GM19452 (cell line): ENCODE results near the gene FBLN2.

Experiments used
- ATAC-seq: cut with Tn5 transposase; IDR thresholded peaks from one replicate; pipeline ENCODE4 v1.9.1; 2021; ENCODE audit not compliant: unreplicated experiment

Gene FBLN2

DNA sequence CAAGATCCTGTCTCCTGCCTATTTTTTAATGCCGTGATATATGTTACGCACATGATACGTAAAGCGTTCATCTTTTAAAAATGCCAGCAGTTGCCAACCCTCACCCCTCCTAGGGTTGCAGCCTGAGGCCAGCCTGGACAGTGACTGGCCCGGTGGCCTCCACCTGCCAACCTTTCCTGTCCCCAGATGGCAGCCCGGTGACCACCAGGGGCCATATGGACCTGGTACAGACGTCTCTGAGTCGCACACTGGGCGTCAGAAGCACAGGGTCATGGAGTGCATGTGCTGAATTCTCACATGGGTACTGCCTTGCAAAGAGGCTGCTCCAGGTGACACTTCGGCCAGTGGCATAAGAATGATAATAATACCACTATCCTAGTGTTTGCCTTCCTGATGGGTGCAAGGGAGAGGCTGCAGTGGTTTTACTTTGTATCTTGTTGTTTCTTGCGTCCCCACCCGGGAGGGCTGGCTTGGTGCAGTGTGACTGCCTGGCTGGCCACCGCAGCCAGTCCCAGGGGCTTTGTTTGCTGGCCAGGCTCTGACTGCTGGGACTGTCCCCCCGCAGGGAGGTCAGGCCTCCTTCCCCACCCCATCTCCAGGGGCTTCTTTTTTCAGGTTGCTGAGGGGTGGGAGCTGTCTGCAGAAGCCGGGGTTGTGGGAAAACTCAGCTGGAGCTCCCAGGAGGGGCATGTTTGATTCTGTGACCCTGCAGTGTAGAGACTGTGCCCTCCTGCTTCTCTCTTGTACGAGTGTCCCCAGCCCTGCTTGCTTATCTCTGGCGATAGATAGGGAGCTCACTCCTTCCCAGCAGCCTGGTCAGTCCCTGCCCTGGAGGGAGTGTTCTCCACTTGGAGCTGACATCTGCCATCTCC is 16.9 kb downstream of the FBLN2 start:
- ATAC-seq = no peak

DNA sequence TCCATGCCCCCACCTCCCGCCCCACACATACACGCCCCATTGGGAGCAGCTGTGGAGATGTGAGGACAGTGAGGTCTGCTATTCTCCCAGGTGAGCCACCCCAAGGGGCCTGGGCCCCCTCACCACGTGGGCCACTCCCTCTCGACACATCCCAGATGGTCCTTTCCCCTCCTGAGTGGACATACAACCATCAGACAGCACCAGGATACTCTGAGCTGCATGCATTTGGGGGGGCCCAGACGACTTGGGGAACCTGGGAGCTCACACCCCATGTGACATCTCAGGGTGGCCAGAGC is 17.5 kb downstream of the FBLN2 start:
- no peak for ATAC-seq

DNA sequence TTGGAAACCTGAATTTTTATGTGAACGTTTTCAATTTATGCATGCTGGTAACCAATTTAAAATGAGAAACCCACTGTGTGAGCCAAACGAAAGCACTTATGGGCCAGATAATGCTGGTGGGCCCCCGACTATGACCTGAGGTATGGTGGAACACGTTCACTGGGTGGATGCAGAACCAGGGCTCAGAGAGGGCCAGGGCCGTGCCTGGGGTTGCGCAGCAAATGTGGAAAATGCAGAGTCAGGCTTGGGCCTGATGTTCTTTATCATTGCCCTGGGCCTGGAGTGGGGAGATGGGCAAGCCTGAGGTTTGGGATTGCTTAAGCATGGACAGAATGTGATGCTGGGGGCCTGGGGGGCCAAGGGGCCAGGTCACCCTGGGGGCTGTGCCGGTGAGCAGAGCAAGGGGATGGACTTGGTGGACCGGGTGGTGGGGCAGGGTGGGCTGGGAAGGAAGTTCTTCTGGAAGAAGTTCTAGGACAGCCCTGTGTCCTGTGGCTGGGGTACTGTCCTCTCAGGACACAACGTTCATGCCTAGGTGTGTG is 17.9 kb downstream of the FBLN2 start:
- no peak for ATAC-seq

DNA sequence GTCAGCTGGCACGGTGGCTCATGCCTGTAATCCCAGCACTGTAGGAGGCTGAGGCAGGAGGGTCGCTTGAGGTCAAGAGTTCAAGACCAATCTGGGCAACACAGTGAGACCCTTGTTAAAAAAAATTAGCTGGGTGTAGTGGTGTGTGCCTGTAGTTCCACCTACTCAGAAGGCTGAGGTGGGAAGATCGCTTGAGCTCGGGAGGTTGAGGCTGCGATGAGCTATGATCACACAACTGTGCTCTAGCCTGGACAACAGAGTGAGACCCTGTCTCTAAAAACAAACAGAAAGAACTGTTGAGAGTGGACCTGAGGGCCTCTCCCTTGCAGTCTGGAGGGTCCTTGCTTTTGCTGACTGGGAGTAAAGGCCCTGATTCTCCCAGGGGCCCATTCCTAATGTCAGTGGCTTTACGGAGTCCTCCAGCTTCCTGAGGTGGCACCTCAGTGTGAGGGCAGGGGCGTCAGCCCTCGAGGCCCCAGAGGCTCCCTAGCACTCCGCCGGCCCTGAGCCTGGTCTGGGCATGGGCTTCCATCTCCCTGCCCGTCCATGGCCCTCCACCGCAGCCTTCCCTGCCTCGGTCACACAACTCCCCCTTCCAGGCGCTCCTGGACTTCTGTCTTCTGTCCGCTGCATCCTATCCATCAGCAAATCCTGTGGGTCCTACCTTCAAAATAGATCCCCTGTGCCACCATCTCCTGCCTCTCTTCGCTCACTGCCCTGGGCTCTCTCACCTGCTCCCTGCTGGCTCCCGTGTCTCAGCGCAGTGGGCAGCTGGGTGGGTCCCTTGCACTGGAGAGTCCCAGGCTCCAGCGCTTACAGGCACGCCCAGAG is 19.0 kb downstream of the FBLN2 start:
- ATAC-seq = no peak

DNA sequence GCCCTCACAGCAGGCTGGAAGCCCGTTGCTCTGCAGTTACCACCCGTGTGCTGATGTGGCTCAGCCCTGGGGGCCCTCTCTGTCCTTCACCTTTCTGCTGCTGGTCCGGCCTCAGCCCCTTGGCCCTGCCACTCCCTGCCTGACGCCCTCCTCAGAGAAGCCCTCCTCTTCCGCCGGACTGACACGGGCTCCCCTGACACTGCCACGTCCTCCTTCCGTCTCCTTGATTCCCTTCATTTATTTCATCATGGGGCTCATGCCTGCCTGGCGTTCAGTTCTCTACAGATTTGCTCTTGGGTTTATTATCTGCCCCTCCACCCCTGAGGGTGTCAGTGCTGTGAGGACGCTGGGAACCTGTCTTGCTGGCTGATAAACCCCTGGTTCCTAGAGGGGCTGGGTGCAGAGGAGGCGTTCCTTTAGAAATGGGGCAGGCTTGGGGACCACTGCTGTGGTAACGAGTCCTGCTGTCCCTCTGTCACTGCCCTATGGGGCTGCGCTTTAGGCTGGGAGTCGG is 19.6 kb downstream of the FBLN2 start:
- ATAC-seq = no peak

DNA sequence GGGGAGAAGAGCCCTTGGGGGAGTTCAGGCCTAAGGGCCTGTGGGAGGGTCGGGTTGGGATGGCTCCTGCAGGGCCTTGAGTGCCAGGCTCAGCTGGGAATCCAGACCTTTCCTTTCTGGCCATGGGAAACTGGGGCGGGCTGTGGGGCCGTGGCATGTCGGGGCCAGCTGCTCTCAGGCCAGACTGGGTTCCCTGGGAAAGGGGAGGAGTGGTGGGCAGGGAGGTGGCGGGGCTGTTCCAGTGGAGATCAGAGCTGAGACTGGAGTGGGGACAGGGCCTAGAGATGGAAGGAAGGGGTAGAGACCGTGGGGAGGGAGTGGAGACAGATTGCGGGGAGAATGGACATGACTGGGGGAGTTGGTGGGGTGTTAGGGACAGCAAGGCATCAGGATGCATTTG is 20.3 kb downstream of the FBLN2 start:
- ATAC-seq = no peak

DNA sequence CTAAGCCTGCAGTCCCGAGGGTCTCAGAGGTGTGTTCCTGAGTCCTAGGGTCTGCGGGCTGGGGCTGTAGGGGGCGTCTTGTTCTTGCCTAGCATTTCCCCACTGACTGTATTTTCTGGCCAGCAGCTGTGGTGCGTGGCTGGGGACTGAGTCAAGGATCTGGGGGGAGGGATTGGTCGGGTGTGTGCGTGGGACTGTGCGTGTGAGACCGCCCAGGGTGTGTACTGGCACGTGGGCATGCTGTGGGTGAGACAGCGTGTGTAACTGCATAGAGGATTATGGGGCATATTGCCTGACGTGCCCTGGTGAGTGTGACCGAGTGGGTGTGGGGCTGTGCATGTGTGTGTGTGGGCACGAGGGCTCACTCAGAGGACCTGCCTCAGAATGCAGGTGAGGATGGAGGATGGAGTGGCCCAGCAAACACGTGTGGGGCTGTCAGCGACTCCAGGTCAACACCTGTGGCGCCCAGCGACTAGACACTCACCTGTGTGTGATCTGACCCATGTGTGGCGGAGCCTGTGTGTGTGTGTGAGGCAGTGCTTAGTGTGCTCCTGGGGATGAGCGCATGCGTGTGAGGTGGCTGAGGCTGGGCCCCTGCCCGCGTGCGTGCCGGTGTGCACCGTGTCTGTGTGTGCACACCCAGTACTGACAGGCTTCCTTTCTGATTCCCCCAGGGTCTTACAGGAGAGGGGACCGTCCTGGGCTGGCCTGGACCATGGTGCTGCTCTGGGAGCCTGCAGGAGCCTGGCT is 20.9 kb downstream of the FBLN2 start:
- ATAC-seq = no peak

DNA sequence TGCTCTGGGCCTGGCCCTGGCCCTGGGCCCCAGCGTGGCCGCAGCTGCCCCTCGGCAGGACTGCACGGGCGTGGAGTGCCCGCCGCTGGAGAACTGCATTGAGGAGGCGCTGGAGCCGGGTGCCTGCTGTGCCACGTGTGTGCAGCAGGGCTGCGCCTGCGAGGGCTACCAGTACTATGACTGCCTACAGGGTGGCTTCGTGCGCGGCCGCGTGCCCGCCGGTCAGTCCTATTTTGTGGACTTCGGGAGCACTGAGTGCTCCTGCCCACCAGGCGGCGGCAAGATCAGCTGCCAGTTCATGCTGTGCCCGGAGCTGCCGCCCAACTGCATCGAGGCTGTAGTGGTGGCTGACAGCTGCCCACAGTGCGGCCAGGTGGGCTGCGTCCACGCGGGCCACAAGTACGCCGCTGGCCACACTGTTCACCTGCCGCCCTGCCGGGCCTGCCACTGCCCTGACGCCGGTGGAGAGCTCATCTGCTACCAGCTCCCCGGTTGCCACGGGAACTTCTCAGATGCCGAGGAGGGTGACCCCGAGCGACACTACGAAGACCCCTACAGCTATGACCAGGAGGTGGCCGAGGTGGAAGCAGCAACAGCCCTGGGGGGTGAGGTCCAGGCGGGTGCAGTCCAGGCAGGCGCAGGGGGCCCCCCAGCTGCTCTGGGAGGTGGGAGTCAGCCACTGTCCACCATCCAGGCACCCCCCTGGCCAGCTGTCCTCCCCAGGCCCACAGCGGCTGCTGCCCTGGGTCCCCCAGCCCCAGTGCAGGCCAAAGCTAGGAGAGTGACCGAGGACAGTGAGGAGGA is 21.7 kb downstream of the FBLN2 start:
- no peak for ATAC-seq

DNA sequence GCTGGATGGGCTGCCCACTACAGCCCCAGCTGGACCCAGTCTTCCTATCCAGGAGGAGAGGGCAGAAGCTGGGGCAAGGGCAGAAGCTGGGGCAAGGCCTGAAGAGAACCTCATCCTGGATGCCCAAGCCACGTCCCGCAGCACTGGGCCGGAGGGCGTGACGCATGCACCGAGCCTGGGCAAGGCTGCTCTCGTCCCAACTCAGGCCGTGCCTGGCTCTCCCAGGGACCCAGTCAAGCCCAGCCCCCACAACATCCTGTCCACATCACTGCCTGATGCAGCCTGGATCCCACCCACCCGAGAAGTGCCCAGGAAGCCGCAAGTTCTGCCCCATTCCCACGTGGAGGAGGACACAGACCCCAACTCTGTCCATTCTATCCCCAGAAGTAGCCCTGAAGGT is 22.3 kb downstream of the FBLN2 start:
- no peak for ATAC-seq

DNA sequence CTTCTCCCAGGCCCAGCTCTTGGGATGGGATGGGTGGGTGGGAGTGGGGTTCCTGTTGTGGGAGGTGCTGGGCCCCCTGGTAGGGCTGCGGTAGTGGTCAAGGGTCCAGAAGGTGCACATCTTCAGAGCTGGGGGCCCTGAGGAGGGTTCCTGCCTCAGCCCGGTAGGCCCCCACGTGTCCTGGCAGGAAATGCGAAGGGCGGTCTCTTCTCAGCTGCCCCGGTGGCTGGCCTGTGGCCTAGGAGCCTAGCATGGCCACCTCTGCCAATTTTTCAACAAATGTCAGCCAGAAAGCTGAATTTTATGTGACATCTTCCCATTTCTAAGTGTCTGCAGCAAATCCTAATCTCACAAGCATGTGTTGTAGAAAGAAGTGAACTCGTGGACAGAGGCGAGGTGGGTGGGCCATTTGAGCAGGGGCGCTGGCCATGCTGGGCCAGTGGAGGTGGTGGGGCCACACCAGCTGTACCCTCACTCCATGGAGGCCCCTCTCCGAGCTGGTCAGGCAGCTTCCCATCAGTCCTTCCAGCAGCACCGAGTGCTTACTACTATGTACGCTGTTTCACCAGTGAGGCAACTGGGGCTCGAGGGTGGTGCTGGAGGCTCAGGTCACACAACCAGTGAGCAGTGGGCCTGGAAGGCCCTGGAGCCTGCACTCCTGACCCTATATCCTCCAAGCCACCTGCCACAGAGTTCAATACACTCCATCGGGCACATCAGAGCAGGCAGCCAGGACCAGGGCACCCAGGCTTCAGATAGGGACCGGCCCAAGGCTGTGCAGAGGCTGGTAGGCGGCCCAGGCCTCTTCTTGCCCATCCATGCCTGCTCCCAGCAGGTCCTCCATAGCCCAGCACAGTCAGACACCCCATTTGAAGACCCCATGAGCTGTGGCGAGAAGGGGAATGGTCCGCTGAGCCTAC is 23.2 kb downstream of the FBLN2 start:
- no peak for ATAC-seq

DNA sequence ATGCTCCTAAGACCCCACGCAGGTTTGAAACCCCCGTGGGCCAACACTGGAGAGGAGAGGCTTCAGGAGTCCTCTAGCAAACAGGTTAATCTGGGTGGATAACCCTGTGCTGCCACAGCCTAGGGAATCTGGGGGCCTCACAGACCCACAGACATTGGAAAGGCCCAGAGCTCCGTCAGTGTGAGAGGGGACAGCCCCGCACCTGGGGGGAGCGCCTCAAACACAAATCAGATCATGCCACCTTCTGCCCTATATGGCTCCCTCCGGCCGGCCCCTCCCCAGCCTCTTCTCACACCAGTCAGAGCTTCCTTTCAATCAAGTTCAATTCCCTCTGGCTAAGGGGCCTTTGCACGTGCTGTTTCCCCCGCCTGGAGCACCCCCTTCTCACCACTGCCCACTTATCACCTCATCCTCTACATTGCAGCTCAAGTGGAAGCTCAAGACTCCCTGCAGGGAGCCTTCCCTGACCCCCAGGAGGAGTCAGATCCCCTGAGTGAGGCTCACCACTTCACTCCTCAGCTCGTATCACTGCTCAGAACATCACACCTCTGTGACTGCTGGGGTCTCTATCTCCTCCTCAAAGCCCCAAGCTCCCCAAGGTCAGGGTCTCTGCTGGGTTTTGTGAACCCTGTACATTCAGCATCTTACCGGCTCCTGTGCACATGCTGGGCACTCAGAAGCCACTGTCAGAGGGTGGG is 24.1 kb downstream of the FBLN2 start:
- no peak for ATAC-seq

DNA sequence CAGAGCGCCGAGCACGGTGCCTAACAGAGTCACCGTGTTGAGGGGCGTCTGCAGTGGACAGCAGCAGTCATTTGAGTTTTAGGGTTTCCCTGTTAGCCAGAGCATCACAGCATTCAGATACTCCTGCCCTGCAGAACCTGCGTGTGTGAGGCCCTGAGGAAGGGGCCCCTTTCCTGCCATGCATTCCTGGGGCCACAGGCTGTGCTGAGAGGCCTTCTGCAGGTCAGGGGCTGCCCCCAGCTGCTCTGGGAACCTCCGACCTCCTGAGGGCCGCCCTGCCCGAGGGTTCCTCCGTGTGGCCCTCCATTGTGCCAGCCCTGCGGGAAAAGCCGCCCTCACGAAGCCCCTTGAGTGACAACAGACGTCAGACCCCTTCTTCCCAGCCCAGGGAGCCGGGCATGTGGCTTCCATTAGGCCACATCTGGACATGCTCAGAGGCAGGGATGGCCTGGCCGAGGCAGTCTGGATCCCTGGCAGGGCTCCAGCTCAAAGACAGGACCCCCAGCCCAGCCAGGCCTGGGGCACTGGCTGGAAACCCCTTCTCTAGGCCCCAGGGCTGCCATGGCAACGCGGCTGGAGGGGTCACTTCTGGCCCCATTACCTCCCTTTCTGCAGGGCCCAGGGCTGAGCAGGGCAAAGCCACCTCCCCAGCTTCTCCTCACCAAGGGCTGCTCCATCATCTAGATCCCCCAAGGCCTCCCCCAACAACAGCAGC is 25.3 kb downstream of the FBLN2 start:
- ATAC-seq = no peak

DNA sequence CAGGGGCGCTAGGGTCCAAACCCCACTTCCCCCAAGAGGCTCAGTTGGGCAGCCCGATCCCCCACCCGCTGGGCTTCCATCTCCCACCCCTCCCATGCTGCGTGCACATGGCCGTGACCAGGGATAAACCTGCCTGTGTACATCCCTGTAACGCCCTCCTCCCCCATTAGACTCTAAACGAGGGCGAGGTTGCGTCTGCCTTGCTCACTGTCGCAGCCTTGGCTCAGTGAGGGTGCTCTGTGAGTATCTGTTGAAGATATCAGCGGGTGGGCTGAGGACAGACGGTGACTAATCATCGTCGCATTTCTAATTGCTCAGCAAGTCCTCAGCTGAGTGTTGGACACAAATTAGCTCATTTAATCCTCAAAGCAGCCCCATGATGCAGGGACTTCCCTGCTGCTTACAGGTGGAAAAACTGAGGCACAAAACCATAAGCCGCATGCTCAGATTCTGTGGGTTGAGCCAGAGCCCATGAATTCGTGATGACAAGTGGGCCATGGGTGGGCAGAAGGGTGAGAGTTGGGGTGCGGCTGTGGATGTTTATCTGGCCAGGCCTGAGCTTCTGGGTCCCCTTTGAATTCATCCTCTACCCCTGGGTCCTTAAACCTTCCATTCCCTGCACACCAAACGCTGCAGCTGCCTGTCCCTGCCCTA is 26.0 kb downstream of the FBLN2 start:
- ATAC-seq = no peak

DNA sequence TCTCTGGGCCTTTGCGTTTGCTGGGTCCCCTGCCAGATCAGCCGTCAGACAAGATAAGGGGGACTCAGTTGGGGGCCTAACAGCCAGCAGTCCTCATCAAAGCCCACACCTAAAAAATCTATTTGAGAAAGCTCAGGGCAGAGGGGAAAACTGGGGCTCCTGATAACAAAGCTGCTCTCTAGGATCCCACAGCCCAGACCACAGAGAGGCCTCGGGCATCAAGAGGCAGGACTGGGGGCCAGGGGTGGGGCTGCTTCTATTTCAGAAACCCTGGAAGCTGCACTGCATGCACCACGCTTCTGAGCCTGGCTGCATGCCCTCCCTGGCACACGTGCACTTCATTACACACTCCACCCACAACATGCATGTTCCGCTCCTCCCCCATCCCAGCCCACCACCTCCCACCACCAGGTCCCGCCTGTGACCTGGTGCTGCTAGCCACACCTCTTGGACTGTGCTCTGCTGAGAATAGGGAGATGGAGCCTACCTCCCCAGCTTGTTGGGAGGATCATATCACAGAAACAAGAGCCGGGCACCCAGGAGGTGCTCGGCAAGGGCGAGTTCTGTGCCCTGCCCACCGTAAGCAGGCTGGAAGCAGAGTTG is 26.6 kb downstream of the FBLN2 start:
- no peak for ATAC-seq

DNA sequence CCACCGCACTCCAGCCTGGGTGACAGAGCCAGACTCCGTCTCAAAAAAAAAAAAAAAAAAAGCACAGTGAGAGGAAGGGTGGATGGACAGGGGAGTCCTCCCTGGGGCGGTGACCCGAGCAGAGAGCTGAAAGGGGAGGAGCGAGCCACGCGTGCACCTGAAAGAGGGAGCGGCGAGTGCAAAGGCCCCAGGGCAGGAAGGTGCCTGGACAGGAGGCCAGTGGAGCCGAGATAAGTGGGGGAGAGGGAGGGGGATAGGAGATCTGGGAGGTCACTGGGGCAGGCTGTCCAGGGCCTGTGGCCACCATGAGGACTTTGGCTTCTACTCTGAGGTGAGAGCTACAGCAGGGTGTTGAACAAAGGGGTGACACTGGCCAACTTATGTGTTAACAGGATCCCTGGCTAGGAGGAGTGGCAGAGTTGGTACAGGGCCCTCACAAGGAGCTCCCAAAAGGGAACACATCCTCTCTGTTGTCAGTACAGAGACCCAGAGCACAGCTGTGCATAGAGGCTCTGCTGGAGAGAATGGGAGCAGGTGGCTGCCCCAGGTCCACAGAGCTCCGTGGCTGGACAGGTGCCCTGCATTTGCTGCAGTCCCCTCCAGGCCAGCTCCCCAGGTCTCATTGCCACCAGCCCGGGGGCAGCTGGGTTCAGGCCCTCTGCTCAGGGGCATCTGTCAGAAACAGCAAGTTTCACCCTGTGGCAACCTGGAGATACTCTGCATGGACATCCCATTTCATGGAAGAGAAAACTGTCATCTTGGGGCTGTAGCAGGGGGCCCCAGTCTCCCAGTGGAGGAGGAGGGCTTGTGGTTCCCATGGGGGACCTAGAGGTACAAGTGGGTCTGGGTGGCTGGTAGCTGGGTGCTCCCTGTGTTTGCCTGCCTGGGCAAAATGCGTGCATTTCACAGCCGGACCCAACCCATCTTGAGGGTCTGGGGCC is 28.5 kb downstream of the FBLN2 start:
- ATAC-seq = no peak

DNA sequence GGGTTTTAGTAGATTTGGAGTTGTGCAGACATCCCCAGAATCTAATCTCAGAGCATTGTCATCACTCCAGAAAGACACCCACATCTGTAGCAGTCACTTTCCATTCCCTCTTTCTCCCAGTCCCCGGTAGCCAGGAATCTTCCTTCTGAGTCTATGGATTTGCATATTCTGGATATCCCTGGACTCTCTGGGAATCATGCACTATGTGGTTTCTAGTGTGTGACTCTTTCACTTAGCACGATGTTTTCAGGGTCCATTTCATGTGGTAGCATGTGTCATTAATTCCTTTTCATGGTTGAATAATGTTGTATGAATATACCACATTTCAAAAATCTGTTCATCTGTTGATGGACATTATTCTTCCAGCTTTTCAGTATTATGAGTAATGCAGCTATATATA is 29.3 kb downstream of the FBLN2 start:
- ATAC-seq = no peak
